Tibial artery (tissue), 4 donors: ENCODE data around the gene CNTNAP2.

Source experiments
- DNase-seq, 2 donors: peaks; one replicate each; pipeline ENCODE4 v3.0.0-alpha.2; 2019
- H3K27ac ChIP-seq, 2 donors: fragments of 200-600 bp; sonication (generic) in 1 of 2; 1 replicate in 1 of 2; 2 replicates in 1 of 2; pipeline ENCODE4 v1.5.1; 2018 to 2019; ENCODE audit warnings: mild to moderate bottlenecking in 1 of 2
- H3K27me3 ChIP-seq, 2 donors: fragments of 200-600 bp; sonication (generic) in 1 of 2; one replicate each; pipeline versions ENCODE4 v1.5.1 to v1.6.0; 2016 to 2019
- H3K36me3 ChIP-seq, 3 donors: fragments of 200-600 bp; sonication (generic) in 2 of 3; one replicate each; pipeline ENCODE4 v1.5.1; 2016 to 2019; ENCODE audit warnings: mild to moderate bottlenecking in 2 of 3
- H3K4me1 ChIP-seq, 4 donors: fragments of 200-600 bp; sonication (generic) in 2 of 4; 1 replicate in 3 of 4; 2 replicates in 1 of 4; pipeline ENCODE4 v1.5.1; 2016 to 2019
- H3K4me3 ChIP-seq, 2 donors: fragments of 200-600 bp; sonication (generic) in 1 of 2; 1 replicate in 1 of 2; 2 replicates in 1 of 2; pipeline ENCODE4 v1.5.1; 2018 to 2019; ENCODE audit warnings: mild to moderate bottlenecking in 2 of 2
- H3K9me3 ChIP-seq, 3 donors: fragments of 200-600 bp; sonication (generic) in 1 of 3; one replicate each; pipeline ENCODE4 v1.5.1; 2016 to 2019
- CTCF ChIP-seq, 2 experiments: fragments of 200-600 bp in 1 of 2; fragments of 450-650 bp in 1 of 2; IDR thresholded peaks; one replicate each; pipeline ENCODE4 v1.5.1; 2017 to 2019; ENCODE audit warnings: antibody characterized with exemption in 2 of 2, mild to moderate bottlenecking in 1 of 2, moderate library complexity in 1 of 2
- intact Hi-C: fragments of 100-400 bp; cut with DNase I; formaldehyde crosslinking; loops from one replicate; pipeline ENCODE4 v1.15.0; 2023; ENCODE audit warnings: low total_unique reads

CNTNAP2 gene

DNA sequence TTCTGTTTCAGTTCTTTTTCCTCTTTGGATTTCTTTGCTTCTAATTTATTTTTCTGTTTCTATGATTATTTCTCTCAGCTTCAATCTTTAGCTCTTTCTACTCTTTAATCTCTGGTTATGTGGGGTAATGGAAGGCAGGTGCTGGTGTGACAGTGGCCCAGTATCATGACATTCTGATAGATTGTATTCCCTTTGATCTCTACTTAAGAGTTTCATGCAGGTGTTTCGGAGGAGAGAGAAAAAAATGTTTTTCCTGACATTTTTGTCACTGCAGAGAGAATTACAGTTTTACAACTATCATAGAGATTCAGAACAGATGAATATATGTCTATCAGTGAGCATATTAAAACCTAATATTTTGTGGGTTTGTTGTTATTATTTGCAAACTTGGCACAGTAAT, 524.9 kb downstream of the CNTNAP2 start:
- Histone ChIP-seq H3K9me3 (no peaks in the 10 kb centered on the region), H3K27me3 (no peaks in the 10 kb centered on the region), H3K4me1 (no peaks in the 10 kb centered on the region), H3K27ac (no peak overlapping the region), H3K4me3 (no peak overlapping the region), H3K36me3 (no peaks in the 10 kb centered on the region)
- intact Hi-C loops = no loop called here
- TF ChIP-seq CTCF (IDR thresholded peaks at IDR 0.05) = no peak
- DNase-seq = no peak

DNA sequence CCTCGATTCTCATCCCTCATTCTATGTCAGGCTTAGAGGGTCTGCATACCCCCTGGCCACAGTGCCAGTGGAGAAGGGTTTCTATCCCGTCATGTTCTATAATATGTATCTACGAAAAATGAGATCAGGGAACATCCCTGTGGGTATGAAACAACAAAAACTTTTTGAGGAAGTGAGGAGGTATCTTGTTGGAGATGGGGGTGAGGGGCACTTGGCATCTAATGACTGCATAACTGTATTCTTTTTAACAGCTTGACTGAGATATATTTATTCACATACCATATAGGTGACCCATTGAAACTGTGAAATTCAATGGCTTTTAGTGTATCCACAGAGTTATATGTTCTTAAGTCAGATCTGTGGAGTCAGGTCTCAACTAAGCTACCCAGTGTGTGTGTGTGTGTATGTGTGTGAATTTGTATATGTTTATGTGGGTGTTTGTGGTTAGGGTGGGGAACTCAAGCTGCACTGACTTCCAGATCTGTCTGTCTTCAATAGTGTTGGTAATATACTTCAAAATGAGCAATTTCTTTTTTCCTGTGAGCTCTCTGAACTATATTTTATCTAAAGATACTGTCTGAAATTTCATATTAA, 528.9 kb downstream of the CNTNAP2 start:
- no peaks in the 10 kb centered on the region for H3K36me3 ChIP-seq
- H3K4me3 ChIP-seq = no peak overlapping the region
- H3K27ac ChIP-seq = no peak overlapping the region
- no peaks in the 10 kb centered on the region for H3K4me1 ChIP-seq
- no peak for TF ChIP-seq CTCF (IDR thresholded peaks at IDR 0.05)
- no peak for DNase-seq
- intact Hi-C loops = no loop called here
- no peaks in the 10 kb centered on the region for H3K27me3 ChIP-seq
- H3K9me3 ChIP-seq = no peaks in the 10 kb centered on the region

DNA sequence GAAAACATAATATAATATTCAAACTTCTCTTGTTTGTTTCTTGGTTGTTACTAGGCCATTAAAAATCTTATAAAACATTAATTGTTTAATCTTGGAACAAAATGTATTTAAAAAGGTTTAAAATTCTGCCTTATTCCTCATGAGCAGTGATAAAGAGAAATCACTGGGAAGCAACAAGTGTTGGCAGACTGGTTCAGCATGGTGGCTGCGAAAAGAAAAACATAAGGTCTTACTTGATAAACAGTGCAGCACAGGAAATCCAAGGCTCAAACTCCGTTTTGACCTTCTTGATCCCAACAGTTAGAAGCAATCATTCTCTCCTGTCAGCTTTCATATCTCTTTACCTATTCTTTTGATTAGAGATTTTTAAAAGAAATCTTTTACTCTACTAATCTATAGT, 530.8 kb downstream of the CNTNAP2 start:
- no peaks in the 10 kb centered on the region for H3K36me3 ChIP-seq
- no peak overlapping the region for H3K4me3 ChIP-seq
- H3K4me1 ChIP-seq = no peaks in the 10 kb centered on the region
- DNase-seq = no peak
- no peak overlapping the region for H3K27ac ChIP-seq
- no peak for TF ChIP-seq CTCF (IDR thresholded peaks at IDR 0.05)
- intact Hi-C loops = no loop called here
- H3K27me3 ChIP-seq = no peaks in the 10 kb centered on the region
- no peaks in the 10 kb centered on the region for H3K9me3 ChIP-seq

DNA sequence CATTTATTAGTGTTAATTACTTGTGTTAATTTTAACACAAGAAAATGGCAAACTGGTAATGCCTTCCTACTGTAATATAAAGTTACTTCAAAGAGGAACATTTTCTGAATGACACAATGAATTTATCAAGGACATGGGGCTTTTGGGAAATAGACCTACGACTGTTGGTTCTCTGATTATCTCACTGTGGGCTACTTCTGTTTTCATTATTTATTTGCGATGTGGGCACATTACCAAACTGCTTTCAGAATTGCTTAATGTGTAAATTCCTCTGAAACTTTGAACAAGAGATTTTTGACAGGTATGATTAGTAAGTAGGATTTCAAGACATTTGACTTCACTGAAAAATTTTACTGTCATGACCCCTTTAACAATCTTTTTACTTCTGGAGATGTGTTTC, 535.6 kb downstream of the CNTNAP2 start:
- Histone ChIP-seq H3K4me3 (no peak overlapping the region), H3K36me3 (no peaks in the 10 kb centered on the region), H3K9me3 (no peaks in the 10 kb centered on the region), H3K27ac (no peak overlapping the region), H3K27me3 (no peaks in the 10 kb centered on the region), H3K4me1 (no peaks in the 10 kb centered on the region)
- no peak for DNase-seq
- no peak for TF ChIP-seq CTCF (IDR thresholded peaks at IDR 0.05)
- intact Hi-C loops = no loop called here

DNA sequence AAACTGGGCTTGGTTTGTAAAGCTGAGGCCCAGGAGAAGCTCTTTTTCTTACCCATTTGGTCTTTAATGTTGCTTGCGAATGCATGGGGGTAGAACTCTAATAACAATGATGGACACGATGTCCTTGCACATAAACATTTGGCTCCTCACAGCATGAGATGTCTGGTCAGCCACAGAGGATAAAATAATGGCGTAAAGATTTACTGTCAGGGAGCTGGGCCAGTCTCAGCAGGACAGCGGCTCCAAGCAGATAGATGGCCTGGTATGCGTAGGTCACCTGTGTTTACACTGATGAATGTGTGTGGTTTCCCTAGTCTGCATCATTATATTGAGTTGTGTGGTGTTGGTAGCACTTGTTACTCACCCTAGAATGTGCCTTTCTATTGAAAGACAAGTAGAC, 537.4 kb downstream of the CNTNAP2 start:
- Histone ChIP-seq H3K27ac (no peak overlapping the region), H3K36me3 (no peaks in the 10 kb centered on the region), H3K4me1 (no peaks in the 10 kb centered on the region), H3K27me3 (no peaks in the 10 kb centered on the region), H3K9me3 (no peaks in the 10 kb centered on the region), H3K4me3 (no peak overlapping the region)
- no peak for DNase-seq
- intact Hi-C loops = no loop called here
- no peak for TF ChIP-seq CTCF (IDR thresholded peaks at IDR 0.05)
